ENCODE data around the gene RPL28. TPM values are rescaled to one million over a fixed set of nuclear protein-coding genes. Genes with fewer than 3 reads are reported as not detected.

The RPL28 gene
- total RNA-seq, 1 experiment from 2014 or later = 453 TPM

DNA sequence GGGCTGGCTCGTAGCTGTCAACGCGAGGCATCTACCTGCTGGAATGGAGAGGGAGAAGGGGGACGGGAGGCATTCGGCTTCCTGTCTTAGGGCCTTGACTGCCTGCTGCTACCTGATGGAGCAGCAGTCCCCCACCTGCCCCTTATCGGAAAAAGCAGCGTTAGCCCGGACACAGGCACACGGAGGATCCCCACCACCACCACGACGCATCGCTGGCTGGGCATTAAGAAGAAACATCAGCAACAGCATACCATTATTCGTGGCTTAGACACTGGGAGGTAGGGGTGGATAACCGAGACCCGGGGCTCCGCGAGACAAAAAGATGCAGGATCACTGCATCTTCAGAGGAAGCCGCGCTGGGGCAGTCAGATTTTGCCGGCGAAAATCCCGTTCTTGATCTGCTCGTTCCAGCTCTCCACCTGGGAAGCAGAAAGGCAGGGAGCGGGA is 32.4 kb upstream of the RPL28 start:
- DNase-seq (ENCODE audit: low spot score) = no peak

DNA sequence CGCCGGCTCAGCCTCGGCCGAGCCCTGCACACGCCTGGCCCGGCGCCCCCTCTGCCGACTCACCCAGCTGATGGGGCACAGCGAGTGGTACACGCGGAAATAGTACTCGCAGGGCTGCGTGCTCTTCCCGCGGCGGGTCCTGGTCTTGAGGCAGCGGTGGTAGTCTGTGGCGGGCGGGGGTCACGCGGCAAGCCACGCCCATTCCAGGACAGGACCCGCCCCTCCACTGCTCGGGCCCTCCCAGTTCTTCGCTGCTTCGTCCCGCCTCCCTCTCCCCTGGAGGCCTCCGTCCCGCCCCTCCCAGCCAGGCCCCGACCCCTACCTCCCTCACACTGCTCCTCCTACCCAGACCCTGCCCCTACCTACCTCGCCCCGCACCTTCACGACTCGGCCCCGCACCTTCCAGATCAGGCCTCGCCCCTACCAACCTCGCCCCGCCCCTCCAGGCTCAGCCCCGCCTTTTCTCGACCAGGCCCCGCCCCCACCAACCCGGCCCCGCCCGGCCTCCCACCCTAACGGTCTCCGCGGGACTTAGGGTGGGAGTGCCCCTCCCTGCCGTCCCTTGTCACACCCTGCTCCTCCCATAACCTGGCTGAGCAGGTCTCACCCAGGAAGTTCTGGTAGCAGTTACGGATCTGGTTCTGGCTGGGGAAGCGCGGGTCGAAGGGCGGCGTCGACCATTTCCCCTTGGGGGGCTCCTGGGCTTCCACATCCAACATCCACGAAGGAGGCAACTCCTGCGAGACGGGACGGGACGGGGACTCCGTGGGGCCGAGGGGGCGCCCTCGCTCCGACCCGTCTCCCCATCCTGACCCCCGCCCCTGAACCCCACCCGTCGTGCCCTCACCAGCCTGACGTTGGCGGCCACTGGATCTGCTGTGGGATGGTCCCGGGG is 31.7 kb upstream of the RPL28 start:
- peak; percentile 70 for DNase-seq (ENCODE audit: low spot score)

DNA sequence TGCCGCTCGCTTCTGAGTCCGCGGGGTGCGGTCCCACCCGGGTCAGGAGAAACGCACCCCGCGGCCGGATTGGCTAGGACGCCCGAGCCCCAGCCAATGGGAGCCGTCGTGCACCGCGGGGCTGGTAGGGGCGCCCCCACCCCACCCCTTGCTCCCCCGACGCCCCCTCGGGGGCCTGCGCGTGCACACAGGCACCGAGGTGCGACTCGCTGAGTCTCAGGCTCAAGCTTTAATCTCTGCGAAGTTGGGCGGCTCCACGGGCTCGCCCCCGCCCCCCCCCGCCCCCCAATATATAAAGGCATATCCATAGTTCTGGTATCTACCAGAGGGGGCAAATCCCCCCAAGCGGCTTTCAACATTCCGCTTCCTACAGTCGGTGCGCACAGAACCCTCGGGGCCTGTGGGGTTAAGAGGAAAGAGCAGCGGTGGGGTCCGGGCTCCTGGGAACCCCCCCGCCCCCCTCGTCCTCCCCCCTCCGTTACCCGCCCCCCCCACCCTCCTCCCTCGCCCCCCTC is 31.0 kb upstream of the RPL28 start, which contains the start of gene COX6B2:
Gene COX6B2 (minus strand): TSS at position 22 of the 515 bp plus-strand sequence. CDS start 198 bp downstream, outside the sequence.
- no peak for DNase-seq (ENCODE audit: low spot score)

DNA sequence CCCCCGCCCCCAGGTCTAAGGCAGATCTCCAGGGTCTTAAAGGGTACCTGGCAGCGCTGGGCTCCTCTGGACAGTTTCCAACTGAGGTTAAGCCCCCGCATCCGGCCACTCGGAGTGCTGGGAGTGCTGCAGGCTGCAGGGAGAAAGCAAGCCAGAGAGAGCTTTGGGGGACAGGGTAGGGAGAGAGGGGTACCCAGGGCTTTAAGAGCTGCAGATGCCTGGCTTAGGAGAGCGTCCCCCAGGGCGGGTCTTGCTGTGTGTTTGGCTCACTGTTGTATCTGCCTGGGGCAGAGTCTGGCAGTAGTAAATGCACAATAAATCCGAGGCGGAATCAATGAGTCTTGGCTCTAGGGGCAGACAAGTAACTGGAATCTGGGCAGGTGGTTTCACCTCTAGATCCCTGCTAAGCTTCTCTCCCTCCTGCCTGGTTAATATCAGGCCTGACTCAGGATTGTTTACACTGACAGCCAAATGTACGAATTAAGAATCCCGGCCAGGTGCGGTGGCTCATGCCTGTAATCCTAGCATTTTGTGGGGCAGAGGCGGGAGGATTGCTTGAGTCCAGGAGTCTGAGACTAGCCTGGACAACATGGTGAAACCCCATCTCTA is 30.4 kb upstream of the RPL28 start:
- DNase-seq (ENCODE audit: low spot score) = no peak

DNA sequence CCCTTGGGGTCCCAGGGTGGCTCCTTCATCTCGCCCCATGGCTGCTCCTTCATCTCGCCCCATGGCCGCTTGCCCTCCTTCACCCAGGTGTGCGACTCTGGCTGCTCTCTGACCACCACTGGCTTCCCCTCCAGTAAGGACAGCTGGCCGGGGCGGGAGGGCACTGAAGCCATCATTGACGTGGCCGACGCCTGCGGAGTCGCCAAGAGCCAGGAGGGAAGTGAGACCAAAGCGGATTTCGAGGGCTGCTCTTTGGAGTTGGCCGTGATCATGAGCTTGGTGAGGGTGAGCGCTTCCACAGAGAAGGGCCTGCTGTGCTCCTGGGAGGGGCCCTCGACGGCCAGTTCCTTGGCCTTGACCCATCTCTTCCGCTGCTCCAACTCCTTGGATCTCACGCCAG is 27.2 kb upstream of the RPL28 start:
- DNase-seq (ENCODE audit: low spot score) = no peak

DNA sequence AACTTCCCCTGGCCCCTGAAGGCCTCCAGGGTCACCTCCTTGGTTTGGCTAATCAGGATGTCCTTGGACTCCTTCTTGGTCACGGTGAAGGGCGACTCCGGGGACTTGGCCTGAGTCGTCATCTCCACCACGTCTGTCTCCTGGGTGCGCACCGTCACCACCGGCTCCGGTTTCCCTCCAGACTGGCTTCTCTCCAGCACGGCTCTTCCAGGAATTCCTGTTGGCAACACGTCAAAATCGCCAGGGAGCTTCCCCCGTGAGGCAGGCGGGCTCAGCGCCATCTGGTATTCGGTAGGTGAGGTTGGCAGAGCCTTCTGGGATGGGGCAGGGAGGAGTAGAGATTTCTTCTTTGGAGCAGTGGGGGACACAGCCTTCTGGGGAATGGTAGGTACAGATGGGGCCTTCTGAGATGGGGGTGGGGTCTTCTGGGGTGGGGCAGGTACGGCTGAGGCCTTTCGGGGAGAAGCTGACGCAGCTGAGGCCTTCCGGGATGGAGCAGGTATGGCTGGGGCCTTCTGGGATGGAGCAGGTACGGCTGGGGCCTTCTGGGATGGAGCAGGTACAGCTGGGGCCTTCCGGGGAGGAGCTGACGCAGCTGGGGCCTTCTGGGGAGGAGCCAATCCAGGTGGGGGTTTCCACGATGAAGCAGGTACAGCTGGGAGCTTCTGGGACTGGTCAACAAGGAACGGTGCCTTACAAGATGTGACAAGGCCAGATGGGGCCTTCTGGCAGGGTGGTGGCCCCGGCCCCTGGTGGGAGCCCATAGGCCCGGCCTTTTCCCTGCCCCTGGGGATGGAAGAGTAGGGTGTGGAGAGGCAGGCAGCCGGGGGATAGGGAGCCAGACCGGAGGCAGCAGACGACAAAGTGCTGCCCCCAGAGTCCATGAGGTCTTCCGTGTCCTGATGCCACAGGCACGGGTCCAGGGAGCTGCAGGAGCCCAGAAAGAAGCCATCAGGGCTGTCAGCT is 26.5 kb upstream of the RPL28 start:
- no peak for DNase-seq (ENCODE audit: low spot score)

DNA sequence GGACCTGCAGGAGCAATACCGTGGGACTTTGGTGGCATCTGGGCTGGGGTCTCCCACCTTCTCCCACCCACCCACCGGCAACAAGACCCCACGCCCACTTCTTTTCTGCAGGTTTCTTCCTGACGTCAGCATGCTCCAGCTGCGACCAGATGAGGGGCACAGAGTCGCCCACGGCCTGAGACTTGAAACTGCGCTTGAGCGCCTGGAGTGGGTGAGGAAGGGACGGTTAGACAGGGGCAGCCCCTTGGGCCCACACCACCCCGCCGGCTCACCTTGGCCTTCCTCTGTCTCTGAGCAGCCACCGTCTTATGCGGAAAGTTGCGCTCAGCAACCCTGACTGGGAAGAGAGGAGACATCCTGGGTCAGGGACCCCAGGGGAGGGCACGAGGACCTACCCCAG is 24.8 kb upstream of the RPL28 start:
- DNase-seq (ENCODE audit: low spot score) = no peak

DNA sequence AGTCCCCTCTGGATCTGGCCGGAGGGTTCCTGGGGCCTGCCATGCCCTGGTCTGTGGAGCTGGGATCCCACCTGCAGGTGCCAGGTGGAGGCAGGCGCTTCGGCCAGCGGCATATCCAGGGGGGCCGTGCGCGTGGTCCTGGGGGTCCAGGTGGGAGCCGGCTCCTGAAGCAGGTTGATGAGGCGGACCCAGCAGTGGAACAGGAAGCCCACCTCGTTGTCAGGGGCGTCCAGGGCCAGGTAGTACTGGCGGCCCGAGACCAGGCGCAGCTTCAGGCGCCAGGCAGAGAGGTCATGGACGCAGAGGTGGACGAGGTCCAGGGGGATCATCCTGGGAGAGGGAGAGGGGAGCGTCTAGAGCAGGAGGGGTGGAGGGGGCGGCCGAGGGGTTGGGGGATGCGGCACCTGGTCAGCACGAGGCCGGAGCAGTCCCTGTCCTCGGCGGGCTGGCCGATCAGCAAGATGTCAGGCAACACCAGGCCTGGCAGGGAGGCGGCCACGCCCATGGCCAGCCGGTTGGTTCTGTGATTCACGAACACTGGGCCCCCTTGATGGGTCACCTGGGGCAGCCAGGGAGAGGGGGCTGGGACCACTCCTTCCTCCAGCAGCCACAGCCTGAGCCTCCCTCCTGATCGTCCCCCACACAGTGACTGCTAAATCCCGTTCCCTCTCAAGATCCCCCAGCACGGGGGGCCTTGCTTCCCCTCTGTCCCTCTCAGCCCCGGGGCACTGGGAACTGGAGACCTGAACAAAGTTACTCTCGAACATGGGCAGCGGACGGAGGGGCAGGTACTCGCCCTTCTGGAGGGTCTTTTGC is 23.4 kb upstream of the RPL28 start:
- DNase-seq (ENCODE audit: low spot score) = no peak

DNA sequence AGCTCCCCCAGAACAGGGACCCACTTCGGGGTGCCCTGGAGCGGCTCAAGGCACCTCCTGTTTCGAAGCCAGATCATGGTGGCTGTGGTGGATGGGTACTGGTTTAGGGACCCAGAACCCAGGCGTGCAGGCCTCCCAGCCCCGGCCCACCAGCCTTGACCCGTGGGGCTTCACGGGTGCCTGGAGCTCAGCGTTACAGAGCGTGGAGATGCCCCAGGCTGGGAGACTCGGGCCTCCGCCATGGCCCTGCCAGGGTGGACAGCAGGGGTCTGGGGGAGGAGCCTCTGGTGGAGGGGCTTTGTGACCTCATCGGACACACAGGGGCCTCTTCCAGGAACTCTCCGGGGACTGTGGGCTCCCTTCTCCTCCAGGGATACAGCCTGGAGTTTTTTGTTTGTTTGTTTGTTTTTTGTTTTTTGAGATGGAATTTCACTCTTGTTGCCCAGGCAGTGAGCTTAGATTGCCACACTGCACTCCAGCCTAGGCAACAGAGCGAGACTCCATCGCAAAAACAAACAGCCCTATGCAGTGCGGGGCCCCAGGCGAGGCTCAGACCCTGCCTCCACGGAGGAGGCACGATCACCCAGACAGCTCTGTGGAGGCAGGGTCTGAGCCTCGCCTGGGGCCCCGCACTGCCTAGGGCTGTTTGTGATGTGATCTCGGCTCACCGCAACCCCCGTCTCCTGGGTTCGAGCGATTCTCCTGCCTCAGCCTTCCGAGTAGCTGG is 22.6 kb upstream of the RPL28 start, which contains the start of gene GARIN5B:
Gene GARIN5B (minus strand): TSS at position 271 of the 727 bp plus-strand sequence. CDS start 194 bp downstream, at position 77.
- no peak for DNase-seq (ENCODE audit: low spot score)

DNA sequence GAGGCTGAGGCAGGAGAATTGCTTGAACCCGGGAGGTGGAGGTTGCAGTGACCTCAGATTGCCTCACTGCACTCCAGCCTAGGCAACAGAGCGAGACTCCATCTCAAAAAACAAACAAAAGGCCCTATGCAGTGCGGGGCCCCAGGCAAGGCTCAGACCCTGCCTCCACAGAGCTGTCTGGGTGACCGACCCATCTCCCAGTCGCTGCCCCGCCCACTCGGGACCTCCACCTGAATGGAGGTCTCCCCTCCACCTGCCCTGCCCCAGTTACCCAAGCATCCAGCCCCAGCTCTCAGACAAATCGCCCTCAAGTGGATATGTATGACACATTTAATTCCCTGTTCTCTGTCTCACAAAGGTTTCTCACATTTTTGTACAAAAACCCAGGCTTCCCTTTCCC is 20.5 kb upstream of the RPL28 start:
- DNase-seq (ENCODE audit: low spot score) = no peak

DNA sequence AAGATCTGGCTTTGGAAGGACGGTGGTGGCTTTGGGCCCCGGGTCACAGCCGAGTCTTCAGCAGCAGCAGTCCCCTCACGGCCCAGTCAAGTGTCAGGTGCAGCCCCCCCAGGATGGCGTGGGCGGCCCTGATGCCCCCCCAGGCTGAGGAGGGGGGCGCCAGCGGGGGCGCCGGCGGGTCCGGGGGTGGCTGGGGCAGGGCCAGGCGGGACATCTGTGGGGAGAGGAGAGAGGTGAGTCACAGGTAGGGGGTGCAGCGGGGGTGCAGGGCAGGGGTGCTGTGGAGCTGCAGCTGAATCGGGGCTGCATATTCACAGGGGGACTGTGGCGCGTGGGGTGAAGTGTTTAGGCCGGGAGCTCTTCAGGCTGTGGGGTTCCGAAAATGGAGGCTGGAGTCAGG is 19.8 kb upstream of the RPL28 start:
- DNase-seq (ENCODE audit: low spot score) = no peak

DNA sequence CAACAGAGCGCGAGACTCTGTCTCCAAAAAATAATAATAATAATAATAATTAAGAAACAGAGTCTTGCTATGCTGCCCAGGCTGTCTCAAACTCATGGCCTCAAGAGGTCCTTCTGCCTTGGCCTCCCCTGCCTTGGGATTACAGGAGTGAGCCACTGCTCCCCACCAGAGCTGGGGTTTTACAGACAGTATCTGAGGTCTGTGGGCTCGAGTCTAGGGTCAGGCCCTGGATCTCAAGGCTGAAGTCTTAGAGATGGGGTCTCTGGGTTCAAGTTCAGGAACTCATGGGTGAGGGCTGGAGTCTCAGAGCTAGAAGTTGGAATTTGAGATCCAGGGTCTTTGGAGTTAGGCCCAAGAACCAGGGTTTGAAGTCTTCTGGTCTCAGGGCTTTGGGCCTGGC is 18.9 kb upstream of the RPL28 start:
- no peak for DNase-seq (ENCODE audit: low spot score)

DNA sequence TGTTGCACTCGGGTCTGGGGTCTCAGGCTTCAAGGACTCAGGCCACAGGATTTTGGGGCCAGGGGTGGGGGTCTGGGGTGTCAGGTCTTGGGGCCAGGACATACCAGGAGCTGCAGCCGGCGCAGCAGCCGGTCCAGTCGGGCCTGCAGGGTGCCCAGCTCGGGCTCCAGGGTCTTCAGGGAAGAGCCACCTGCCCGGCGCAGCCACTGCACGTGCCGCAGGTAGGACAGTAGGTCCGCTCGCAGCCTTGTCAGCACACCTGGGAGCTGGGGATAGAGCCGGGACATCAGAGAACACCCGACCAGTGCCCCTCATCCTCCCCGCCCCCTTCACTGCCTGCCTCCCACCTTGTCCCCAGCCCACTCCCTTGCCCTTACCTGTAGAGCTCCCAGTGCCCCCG is 17.6 kb upstream of the RPL28 start:
- DNase-seq (ENCODE audit: low spot score) = no peak

DNA sequence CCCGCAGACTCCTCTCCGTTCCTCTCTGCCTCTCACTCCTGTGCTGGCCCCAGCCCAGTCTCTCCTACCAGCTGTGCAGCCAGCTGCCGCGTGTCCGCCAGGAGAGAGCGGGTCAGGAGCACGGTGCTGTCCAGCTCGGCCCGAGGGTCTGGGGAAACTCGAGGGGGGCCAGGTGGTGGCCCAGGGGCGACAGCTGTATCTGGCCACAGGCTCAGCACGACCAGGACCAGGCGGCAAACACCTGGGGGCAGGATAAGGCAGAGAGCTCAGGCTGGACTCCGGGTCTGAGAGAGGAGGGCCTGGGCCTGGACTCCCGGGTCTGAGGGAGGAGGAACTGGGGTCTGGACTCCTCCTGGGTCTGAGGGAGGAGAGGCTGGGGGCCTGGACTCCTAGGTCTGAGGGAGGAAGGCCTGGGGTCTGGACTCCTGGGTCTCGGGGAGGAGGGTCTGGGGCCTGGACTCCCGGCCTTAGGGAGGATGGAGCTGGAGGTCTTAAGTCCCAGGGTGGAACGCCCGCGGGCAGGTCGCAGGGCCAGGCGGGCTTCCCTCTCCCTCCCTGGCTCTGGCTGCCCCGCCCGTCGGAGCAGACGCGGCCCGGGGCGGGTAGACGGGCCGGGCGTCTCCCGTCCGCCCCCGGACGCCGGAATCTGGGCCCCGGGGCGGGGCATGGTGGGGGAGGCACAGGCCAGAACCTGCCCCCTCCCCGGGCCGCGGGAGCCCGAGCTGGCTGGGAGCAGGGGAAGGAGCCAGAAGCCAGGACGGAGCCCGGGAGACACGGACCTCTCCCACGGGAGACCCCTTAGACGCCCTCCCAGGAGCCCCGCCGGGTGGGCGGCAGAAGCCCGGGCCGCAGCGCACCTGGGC is 16.8 kb upstream of the RPL28 start:
- DNase-seq (ENCODE audit: low spot score) = peak; percentile 46

DNA sequence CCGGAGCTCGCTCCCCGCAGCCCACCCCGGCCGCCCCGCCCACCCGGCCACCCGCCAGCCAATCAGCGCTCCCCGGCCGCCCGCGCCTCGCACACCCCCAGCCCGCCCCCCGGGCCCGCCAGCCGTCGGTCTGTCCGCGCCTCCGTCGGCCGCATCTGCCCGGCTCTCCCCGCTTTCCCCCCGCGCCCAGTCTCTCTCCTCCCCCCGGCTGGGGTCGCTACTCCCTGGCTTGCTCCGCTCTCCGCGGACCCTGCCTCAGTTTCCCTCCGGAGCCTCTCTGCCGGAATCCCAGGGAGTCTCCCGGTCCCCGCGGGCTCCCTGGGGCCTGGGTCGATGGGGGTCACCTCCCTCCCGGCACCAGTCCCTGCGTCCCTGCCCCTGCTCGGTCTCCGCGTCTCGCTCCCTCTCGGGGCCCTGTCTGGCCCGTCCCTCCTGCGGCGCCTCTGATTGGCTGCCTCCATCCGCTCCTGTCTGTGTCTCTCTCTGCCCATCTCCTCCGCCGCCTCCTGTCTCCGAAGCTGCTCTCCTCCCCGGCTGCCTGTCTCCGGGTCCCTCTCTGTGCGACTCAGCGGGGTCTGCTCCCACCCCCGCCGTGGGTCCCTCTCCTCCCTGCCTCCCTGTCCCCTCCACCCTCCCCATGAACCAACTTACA is 16.0 kb upstream of the RPL28 start:
- peak; percentile 78 for DNase-seq (ENCODE audit: low spot score)

DNA sequence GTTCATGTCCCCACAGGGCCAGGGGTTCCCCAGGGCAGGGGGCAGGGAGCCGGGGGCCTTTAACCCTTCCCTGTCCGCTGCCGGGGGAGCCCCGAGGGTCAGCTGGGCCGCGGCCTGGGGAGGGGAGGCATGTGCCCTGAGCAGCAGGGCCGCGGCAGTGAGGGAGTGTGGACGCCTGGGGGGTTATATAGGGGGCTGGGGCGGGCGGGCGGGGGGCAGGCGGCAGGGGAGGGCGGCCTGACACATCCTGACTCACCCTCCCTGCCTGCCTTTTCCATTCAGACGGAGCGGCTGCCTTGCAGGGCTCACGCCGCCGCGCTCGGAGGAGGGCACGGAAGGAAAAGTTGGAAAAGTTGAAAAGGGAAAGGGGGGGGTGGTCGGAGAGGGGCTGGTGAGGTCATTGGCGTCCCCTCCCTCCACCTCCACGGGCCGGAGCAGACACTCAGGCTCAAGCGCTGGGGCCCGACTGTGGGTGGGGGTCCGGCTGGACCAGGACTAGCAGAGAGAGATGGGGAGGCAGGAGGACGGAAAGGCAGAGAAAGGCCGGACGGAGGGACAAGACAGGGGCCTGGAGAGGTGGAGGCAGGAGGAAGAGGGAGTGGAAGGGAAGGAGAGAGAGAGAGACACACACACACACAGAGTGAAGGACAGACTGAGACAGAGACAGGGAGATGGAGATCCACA is 15.3 kb upstream of the RPL28 start, which contains the start of gene IL11:
Gene IL11 (minus strand): TSS at position 159 of the 684 bp plus-strand sequence. CDS start 153 bp downstream, at position 6.
- peak; percentile 77 for DNase-seq (ENCODE audit: low spot score)

DNA sequence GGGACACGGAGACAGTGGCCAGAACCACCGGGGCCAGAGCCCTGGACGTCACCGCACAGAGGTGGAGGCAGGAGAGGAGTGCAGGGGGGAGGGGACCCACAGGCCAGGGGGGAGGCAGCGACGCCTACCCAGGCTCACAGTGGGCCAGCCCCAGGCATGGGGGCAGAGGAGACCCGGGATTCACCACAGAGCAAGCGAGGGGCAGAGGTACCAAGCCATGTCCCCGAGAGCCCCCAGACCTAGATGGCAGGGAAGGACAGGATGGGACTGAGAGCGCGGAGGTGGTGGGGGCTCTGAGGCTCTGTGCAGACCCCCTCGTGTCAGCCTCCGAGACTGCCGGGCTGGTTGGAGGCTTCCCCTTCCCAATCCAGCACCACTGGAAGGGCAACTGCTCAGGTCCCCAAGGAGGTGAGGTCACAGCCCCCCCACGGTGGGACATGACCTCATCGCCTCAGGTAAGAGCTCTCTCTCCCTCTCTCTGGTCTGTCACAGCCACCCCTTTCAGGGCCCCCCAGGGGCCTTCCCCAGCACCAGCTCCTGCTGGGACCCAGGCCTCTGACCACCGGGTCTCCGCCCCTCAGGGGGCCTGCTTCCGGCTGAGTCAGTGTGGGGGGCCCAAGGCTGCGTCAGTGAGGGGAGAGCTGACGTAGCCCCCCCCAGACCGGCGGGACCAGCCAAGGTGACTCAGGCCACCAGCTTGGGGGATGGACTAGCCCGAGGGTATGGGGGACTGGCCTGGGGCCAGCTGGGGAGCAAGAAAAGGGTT is 13.2 kb upstream of the RPL28 start:
- DNase-seq (ENCODE audit: low spot score) = peak; percentile 69

All from A172 (cell line).